ACC112 (cell line): ENCODE measurements around the gene THAP4.

Source experiments
- H2AFZ ChIP-seq: fragments of 200-600 bp; sonication (generic); one replicate; pipeline ENCODE4 v1.6.0; 2017; ENCODE audit warnings: antibody characterized with exemption, low read length; ENCODE audit not compliant: unreplicated experiment
- H3K27ac ChIP-seq: fragments of 200-600 bp; sonication (generic); 2 replicates; pipeline ENCODE4 v1.5.1; 2014; ENCODE audit warnings: low read depth, mild to moderate bottlenecking, antibody characterized with exemption, low read length, moderate library complexity
- H3K27me3 ChIP-seq: fragments of 200-600 bp; sonication (generic); 2 replicates; pipeline ENCODE4 v1.6.1; 2014; ENCODE audit warnings: mild to moderate bottlenecking, antibody characterized with exemption, low read length, moderate library complexity, mixed read lengths; ENCODE audit not compliant: insufficient read depth
- H3K36me3 ChIP-seq: fragments of 200-600 bp; sonication (generic); 2 replicates; pipeline ENCODE4 v1.6.1; 2016; ENCODE audit warnings: mild to moderate bottlenecking, antibody characterized with exemption, low read length, moderate library complexity, mixed read lengths; ENCODE audit not compliant: insufficient read depth
- H3K4me1 ChIP-seq: fragments of 200-600 bp; sonication (generic); one replicate; pipeline ENCODE4 v1.6.1; 2016; ENCODE audit warnings: low read length, mixed read lengths; ENCODE audit not compliant: insufficient read depth, unreplicated experiment, control insufficient read depth
- H3K4me3 ChIP-seq: fragments of 200-600 bp; sonication (generic); 2 replicates; pipeline ENCODE4 v1.5.1; 2014; ENCODE audit warnings: mild to moderate bottlenecking, low read depth, low read length
- H3K79me2 ChIP-seq: fragments of 200-600 bp; sonication (generic); one replicate; pipeline ENCODE4 v1.6.0; 2016; ENCODE audit warnings: low read length; ENCODE audit not compliant: control insufficient read depth, unreplicated experiment, insufficient read depth

THAP4 gene

DNA sequence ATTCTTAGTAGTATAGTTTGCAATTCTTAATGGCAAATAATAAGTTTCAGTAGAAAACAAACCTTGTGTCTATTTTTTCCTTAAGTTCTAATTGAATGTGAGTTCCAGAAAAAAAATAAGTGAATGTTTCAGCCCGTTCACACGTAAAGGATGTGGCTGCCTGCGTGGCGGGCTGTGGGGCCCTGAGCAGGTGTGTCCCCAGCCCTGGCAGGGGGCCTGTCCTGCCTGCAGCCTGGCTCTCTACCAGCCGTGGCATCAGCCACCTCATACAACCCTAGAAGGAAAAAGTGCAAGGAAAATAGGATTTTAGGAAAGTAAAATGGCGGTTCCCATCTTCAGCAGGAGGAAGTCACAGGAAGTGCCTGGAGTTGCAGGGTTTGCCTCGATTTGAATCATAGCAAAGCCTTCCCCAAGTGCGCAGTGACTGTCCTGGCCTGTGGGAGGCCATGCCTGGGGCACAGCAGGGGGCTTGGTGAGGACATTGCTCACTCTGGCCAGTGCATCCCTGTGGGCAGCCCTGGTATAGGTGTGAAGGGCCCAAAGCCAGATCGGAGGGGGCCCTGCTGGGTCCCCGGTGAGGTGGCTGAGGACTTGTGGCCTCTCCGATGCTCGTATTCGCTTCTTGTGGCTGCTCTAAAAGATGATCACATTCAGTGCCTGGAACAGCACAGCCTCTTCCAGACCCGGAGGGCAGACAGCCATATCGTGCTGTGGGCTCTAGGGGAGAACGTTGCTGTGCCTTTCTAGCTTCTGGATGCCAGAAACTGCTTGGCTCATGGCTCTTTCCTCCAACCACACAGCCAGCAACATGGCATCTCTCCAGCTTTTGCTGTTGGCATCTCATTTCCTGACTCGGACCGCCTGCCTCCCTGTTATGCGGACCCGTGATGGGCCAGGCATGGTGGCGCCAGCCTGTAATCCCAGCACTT is 37.1 kb upstream of the THAP4 start:
- Histone ChIP-seq H3K27me3 (no peaks in the 10 kb centered on the region), H3K4me1 (no peaks in the 10 kb centered on the region), H3K36me3 (0 out of 2 replicates have a peak, but pooled peaks cover 7% of the 10 kb centered on the region), H3K4me3 (no peak overlapping the region), H2AFZ (no peak overlapping the region), H3K79me2 (peaks cover 3% of the 10 kb centered on the region), H3K27ac (no peak overlapping the region)

GRCh38 chr2:241673189-241673663 is 36.3 kb upstream of the THAP4 start:
- Histone ChIP-seq H3K4me3 (no peak overlapping the region), H3K4me1 (no peaks in the 10 kb centered on the region), H3K27me3 (no peaks in the 10 kb centered on the region), H3K79me2 (no peaks in the 10 kb centered on the region), H3K27ac (no peak overlapping the region), H3K36me3 (peaks cover 4% of the 10 kb centered on the region; the same call in 1 of the 2 replicates), H2AFZ (no peak overlapping the region)

- Histone ChIP-seq H3K36me3 (peaks cover 3% of the 10 kb centered on the region; the same call in 1 of the 2 replicates), H2AFZ (no peak overlapping the region)
These were observed 35.6 kb upstream of the THAP4 start for GRCh38 chr2:241672243-241673188.

GRCh38 chr2:241671457-241672240 is 34.7 kb upstream of the THAP4 start:
- Histone ChIP-seq H3K27me3 (no peaks in the 10 kb centered on the region), H3K79me2 (no peaks in the 10 kb centered on the region), H3K4me3 (no peak overlapping the region), H2AFZ (no peak overlapping the region), H3K4me1 (no peaks in the 10 kb centered on the region), H3K36me3 (peaks cover 3% of the 10 kb centered on the region; the same call in 1 of the 2 replicates), H3K27ac (no peak overlapping the region)

More at GRCh38 chr2:241672243-241673188, 35.6 kb upstream of the THAP4 start:
- no peak overlapping the region for H3K4me3 ChIP-seq
- no peaks in the 10 kb centered on the region for H3K27me3 ChIP-seq
- H3K4me1 ChIP-seq = no peaks in the 10 kb centered on the region
- no peaks in the 10 kb centered on the region for H3K79me2 ChIP-seq
- H3K27ac ChIP-seq = no peak overlapping the region

DNA sequence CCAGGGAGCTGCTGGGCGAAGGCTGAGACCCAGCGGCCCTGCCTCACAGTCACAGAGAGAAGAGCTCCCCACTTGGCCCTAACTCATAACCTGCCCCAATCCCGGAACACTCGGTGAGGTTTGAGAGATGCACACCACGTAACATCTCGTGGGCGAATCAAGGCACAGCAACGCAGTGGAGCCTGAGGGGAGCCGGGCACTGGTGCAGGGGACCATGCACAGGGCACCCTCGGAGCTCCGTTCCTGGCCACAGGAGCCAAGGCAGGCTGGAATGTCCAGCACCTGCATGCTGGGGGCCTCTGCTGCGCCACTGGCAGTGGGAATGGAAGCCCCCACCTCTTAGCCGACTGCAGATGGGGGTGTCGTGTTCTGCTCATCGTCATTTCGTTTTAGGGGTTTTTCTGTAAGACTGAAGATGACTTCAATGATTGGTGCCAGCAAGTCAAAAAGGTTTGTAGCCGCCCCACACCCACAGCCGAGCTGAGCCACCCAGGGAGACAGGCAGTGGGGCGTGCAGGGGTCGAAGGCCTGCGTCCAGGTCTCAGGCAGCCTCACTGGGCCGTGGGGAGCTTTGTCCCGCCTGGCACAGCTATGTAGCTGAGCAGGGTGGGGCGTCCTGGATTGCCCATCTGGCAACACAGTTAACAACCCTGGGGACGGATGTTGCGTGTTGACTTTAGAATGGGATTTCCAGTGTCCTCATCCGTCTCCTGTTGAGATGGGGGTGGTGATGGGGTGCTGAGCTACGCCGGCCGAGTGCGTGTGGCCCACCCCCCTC is 33.6 kb upstream of the THAP4 start:
- no peaks in the 10 kb centered on the region for H3K27me3 ChIP-seq
- no peaks in the 10 kb centered on the region for H3K79me2 ChIP-seq
- H3K4me1 ChIP-seq = peaks cover 7% of the 10 kb centered on the region
- no peak overlapping the region for H3K4me3 ChIP-seq
- no peak overlapping the region for H3K27ac ChIP-seq
- H2AFZ ChIP-seq = no peak overlapping the region
- peaks cover 3% of the 10 kb centered on the region; the same call in 1 of the 2 replicates for H3K36me3 ChIP-seq

DNA sequence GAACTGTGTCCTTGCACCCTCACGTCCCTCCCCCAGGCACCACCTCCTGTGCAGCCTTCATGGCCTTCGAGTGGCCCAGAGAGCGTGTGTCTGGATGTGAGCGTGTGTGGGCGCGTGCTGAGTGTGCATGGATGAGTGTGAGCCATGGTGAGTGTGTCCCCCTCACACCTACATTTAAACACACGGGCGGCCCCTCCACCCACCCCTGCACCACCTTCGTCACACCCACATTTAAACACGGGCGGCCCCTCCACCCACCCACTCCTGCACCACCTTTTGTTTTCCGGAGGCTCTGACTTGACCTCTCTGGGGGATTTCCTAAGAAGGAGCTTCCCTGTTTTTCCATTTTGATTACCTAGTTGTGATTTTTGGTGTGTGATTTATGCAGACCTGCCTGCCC is 31.9 kb upstream of the THAP4 start:
- Histone ChIP-seq H2AFZ (no peak overlapping the region), H3K4me1 (peaks cover 15% of the 10 kb centered on the region), H3K36me3 (peaks cover 3% of the 10 kb centered on the region; the same call in 1 of the 2 replicates), H3K79me2 (no peaks in the 10 kb centered on the region), H3K27me3 (no peaks in the 10 kb centered on the region), H3K4me3 (no peak overlapping the region), H3K27ac (no peak overlapping the region)

GRCh38 chr2:241668354-241668753 is 31.4 kb upstream of the THAP4 start:
- Histone ChIP-seq H3K27me3 (no peaks in the 10 kb centered on the region), H3K4me1 (peaks cover 15% of the 10 kb centered on the region), H3K4me3 (no peak overlapping the region), H3K79me2 (no peaks in the 10 kb centered on the region), H3K27ac (no peak overlapping the region), H3K36me3 (peaks cover 3% of the 10 kb centered on the region; the same call in 1 of the 2 replicates), H2AFZ (no peak overlapping the region)

DNA sequence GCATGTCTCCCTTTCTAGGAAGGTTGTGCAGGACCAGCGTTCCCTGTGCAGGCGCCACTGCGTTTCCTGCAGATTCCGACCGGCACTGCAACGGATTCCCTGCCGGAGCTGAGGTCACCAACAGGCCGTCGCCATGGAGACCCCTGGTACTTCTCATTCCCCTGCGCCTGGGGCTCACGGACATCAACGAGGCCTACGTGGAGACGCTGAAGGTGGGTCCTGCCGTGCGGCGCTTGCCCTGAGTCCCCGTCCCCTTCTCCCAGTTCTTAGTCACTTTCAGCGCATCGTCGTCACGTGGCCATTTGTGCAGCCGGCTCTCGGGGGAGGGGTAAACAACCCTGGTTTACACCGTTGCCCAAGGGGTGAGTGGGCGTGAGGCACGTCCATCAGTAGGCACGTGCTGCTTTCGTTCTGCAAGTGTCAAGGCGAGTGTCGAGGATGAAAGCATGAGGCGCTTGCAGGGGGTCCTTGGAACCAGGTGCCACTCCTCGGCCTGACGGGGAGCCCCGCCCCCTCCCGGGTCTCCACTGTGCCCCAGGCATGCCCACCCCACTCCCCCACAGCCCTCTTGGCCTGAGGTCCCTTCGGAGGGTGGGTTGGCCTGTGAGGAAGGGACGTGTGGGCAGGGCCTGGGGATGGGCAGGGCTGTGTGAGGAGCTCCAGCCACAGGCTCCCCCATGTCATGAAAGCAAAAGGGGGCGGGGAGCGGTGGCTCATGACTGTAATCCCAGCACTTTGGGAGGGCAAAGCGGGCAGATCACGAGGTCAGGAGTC is 29.9 kb upstream of the THAP4 start:
- no peaks in the 10 kb centered on the region for H3K79me2 ChIP-seq
- H3K27me3 ChIP-seq = no peaks in the 10 kb centered on the region
- H2AFZ ChIP-seq = no peak overlapping the region
- no peak overlapping the region for H3K4me3 ChIP-seq
- peaks cover 3% of the 10 kb centered on the region; the same call in 1 of the 2 replicates for H3K36me3 ChIP-seq
- peaks cover 15% of the 10 kb centered on the region for H3K4me1 ChIP-seq
- no peak overlapping the region for H3K27ac ChIP-seq
